WTC11 (cell line): Measurements from ENCODE around the gene TUG1.

Source experiments
- CTCF ChIP-seq: fragments of 200-600 bp; IDR thresholded peaks from 2 replicates; pipeline ENCODE4 v1.8.0; 2022; ENCODE audit warnings: antibody characterized with exemption
- E2F1 ChIP-seq: sonication (generic); formaldehyde crosslinking; IDR thresholded peaks from 2 replicates; pipeline ENCODE4 v1.8.0; 2022; ENCODE audit warnings: mild to moderate bottlenecking, missing genetic modification reagents
- ESRRA ChIP-seq: sonication (generic); formaldehyde crosslinking; IDR thresholded peaks from 2 replicates; pipeline ENCODE4 v1.8.1; 2022; ENCODE audit warnings: mild to moderate bottlenecking, missing genetic modification reagents, borderline replicate concordance
- FOXJ3 ChIP-seq: sonication (generic); formaldehyde crosslinking; IDR thresholded peaks from 2 replicates; pipeline ENCODE4 v1.9.0; 2021; ENCODE audit warnings: missing genetic modification reagents, mild to moderate bottlenecking, borderline replicate concordance
- MAX ChIP-seq: sonication (generic); formaldehyde crosslinking; IDR thresholded peaks from 2 replicates; pipeline ENCODE4 v1.8.0; 2022; ENCODE audit warnings: mild to moderate bottlenecking, missing genetic modification reagents
- SP1 ChIP-seq: sonication (generic); formaldehyde crosslinking; conservative IDR thresholded peaks from 2 replicates; pipeline ENCODE4 v1.8.1; 2022; ENCODE audit warnings: missing genetic modification reagents
- USF2 ChIP-seq: sonication (generic); formaldehyde crosslinking; IDR thresholded peaks from 2 replicates; pipeline ENCODE4 v1.8.1; 2023; ENCODE audit warnings: mild to moderate bottlenecking, missing genetic modification reagents, moderate library complexity

DNA sequence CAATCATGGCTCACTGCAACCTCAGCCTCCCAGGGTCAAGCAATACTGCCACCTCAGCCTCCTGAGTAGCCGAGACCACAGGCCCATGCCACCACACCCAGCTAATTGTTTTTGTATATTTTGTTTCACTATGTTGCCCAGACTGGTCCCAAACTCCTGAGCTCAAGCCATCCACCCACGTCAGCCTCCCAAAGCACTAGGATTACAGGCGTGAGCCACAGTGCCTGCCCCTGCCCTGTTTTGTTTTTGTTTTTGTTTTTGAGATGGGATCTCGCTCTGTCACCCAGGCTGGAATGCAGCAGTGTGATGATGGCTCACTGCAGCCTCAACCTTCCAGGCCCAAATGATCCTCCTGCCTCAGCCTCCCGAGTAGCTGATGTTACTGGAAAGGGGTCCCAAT lies 53.5 kb downstream of the TUG1 start:
- no peak for TF ChIP-seq CTCF
- no peak for TF ChIP-seq USF2
- TF ChIP-seq MAX (CRISPR knock-in tag) = no peak
- TF ChIP-seq SP1 (CRISPR knock-in tag) = no peak
- no peak for TF ChIP-seq FOXJ3 (CRISPR knock-in tag)
- no peak for TF ChIP-seq ESRRA (CRISPR knock-in tag)
- TF ChIP-seq E2F1 (CRISPR knock-in tag) = no peak
